GM21737 (cell line): Measurements from ENCODE around the gene EMX1.
A peak's percentile ranks its signal among the peaks of the same experiment; 100 is the strongest.

ENCODE experiments used
- ATAC-seq: cut with Tn5 transposase; IDR thresholded peaks from one replicate; pipeline ENCODE4 v1.9.1; 2021; ENCODE audit warnings: mild to moderate bottlenecking, moderate library complexity; ENCODE audit not compliant: unreplicated experiment

EMX1 gene

GRCh38 chr2:72917138-72917876 lies at the start of gene EMX1:
EMX1 (plus strand) TSS chr2:72917519; CDS start chr2:72917853, 334 bp downstream.
- peak; percentile 43 for ATAC-seq

DNA sequence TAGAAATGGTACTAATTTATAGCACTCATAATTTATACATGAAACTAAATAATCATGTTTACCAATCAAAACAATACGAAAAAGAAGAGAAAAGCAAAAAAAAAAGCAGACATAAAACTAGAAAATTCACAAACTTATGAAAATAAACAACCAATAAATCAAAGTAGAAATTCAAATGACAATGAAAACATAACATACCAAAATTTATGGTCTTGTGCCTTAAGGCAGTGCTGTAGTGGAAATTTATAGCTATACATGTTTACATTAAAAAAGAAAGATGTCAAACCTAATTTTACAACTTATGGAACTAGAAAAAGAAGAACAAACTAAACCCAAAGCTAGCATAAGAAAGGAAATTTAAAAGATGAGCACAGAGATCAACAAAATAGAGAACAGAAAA lies 46.3 kb upstream of the EMX1 start:
- ATAC-seq = no peak

- ATAC-seq = no peak
Measured at GRCh38 chr2:72871880-72872279, 45.4 kb upstream of the EMX1 start.

- no peak for ATAC-seq
Measured at GRCh38 chr2:72883356-72883962, 33.9 kb upstream of the EMX1 start.

DNA sequence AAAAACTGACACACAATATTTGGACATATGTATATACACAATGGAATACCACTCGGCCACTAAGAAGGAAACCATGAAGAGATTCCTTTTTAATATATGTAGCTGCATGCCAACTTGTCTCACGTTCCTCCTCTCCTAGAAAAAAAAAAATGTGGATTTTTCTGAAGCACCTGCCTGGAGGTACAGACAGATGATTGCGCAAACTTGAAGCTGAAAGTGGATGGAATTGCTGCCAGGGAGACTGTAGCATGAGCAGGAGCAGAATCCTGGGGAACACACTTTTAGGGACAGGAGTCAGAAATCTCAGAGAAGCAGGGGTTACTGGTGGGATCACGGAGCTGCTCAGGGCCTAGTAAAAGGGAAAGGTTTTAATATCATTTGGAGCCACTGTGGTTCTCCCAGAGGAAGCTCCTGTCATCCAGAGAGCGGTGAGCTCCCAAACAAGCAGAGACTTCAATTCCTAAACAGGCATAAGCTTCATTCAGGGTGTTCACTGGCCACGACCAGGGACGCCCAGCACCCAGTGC lies 30.8 kb upstream of the EMX1 start:
- ATAC-seq = no peak

DNA sequence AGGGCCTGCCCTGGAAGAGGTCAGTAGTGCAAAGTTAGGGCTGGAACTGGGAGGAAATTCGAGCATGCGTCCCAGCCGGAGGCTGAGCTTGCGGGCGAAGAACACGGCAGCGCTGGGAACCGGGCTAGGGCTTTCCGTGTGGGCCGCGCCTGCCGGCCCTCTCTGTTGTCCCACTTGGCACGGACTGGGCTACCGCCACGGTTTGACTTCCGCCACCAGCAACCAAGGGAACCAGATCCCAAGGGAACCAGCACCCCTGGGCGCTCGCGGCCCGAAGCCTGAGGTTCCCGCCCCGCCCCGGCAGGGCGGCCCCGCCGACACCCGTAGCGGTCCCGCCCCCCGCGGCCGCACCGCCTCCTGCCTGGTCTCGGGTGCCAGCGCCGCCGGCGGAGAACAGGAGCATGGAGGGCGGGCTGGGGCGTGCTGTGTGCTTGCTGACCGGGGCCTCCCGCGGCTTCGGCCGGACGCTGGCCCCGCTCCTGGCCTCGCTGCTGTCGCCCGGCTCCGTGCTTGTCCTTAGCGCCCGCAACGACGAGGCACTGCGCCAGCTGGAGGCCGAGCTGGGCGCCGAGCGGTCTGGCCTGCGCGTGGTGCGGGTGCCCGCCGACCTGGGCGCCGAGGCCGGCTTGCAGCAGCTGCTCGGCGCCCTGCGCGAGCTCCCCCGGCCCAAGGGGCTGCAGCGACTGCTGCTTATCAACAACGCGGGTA lies 30.1 kb upstream of the EMX1 start, which contains the start of gene SPR:
SPR (plus strand) TSS at position 377 of the 708 bp plus-strand sequence; CDS start at position 402, 25 bp downstream.
- peak; percentile 84 for ATAC-seq

- peak; percentile 39 for ATAC-seq
Measured at GRCh38 chr2:72887740-72888437, 29.4 kb upstream of the EMX1 start.

DNA sequence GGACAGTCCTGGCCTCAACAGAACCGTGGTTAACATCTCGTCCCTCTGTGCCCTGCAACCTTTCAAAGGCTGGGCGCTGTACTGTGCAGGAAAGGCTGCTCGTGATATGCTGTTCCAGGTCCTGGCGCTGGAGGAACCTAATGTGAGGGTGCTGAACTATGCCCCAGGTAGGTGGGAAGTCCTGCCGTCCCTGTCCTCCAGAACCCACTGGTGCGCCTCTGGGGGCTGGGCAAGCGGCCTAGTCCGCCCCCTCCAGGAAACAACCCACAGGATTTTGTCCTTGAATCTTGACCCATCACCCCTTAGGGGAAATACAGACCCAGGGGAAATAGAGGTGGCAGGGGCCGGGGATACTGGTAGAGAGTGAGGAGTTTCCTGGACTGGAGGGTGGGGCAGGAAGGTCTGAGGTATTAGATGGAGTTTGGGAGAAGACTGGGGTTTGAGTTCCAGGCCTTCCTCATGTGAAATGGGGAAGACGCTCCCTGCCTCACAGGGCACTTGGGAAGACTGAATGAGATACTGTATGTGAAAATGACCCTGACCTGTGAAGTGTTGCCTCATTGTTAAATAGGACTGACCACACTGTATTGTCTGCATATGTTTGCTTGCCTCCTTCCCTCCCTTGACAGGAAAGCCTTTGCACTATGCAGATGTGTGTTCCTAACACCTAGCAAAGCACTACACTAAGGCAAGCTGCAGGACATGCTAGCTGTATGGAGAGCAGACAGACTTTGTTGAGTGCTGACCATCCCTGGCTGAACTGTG lies 28.7 kb upstream of the EMX1 start:
- ATAC-seq = no peak

GRCh38 chr2:72889991-72890390 lies 27.3 kb upstream of the EMX1 start:
- no peak for ATAC-seq

GRCh38 chr2:72891091-72891818 lies 26.1 kb upstream of the EMX1 start:
- ATAC-seq = no peak

DNA sequence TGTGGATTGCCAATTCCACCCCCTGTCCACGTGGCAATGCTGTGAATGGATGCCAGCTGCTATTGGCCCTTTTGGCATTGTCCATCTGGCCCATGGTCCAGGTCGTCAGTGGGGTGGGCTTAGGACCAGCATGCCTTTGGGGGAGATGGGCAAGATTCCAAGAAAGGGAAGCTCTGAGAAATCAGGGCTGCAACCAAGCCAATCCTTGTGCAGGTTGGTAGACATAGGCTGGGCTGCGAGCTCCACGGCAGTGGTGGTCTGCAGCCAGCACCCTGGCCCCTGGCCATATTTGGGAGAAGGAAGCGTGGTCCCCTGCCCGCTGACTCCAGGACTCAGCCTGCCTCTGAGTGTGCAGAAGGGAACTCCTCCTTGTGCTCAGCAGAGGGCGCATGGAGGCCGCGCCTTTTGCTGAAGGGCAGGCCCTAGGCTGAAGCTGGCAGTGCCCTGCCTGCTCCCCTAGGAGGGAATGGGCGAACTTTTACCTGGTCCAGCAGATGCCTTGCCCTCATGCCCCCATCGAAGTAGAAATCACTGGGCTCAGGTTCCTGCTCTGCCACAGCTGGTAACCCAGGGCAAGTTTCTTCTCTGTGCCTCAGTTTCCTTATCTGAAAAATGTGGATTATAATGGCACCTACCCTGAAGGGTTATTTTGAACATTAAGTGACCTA lies 24.7 kb upstream of the EMX1 start:
- ATAC-seq = no peak

- ATAC-seq = no peak
Measured at GRCh38 chr2:72893594-72894319, 23.6 kb upstream of the EMX1 start.

- ATAC-seq = no peak
Measured at GRCh38 chr2:72894514-72894913, 22.8 kb upstream of the EMX1 start.

DNA sequence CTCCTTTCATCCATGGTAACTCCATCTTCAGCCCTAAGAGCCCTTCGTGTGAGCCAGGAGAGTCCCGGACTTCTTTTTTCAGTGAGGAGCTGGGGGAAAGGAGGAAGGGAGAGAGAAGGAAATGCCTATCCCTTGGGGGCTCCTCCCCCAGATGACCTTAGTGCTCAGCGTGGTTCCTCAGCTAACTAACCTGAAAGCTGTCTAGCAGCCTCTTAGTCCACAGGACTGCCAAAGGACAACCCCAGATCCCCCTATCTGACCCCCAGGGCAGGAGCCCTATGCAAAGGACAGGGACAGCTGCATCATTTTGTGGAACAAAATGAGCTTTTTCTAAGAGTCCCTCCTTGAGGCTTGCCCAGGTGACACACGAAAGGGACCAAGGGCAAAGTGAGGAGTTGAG lies 22.2 kb upstream of the EMX1 start:
- no peak for ATAC-seq

GRCh38 chr2:72895759-72896281 lies 21.5 kb upstream of the EMX1 start:
- ATAC-seq = no peak

DNA sequence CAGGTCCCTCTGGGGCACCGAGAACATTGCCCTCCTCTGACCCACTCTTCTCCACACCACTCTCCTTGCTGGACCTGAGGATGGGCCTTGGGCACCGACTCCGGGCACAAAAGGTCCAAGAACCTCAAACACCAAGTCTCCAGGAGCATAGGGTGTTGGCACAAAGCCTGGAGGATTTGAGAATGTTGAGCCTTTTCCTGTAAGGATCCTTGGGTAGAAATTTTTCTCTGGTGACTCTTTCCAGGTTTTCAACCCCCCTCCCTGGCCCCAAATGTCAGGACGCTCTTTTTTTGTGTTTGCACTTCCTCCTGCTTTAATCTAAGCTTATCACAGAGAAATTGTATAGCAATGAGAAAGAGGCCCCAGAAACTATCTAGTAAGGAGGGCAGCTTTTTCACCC lies 20.9 kb upstream of the EMX1 start:
- ATAC-seq = no peak

DNA sequence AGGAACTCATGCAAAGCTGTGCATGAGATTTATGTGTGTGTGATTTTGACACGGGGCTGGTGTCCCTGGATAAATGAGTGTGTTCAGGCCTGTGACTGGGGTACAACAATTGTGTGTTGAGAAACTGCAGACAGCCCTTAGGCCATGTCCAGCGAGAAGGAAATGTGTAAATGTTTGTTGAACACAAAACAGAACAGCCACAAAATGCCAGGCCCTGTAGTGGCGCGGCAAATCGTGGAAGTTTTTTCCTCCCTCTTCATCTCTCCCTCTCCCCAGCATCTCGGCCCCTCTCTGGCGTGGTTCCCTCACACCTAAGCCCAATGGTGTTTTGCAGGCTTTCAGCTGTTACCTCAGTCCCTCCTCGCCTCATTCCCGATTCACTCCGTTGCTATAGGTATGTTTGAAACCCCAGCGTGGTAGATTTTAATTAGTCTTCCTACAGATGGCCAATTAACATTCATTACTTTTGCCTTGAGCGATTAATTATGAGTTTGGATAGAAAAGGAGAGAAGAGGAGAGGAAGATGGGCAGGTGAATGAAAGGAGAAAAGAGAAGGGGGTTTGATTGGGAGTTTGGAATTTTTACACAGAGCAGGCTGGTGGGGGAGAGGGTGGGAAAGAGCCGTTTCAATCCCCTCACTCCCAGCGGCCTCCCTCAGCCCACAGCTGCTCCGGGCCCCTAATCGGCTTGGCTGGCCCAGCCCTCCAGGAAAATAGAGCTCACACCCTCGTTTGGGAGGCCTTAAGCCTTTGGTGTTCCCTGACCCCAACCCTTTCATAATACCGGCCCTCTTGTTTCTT lies 19.3 kb upstream of the EMX1 start:
- ATAC-seq = no peak

DNA sequence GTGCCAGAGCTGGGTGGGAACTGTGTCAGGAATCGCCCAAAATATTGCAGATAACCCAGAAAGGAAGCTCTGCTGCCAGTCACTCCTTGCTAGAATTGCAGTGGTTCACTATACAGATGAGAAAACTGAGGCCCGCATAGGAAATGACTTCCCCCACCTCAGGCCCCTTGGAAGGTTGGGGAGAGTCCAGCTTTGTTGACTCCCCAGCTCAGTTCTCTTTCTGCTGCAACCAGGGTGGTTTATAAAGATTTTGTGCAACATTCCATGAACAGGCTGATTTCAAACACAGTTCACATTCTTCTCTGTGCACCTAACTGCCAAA lies 18.8 kb upstream of the EMX1 start:
- ATAC-seq = no peak
